K562 (cell line): Measurements from ENCODE around the gene KLHL28. TPM values are rescaled to one million over a fixed set of nuclear protein-coding genes. Genes with fewer than 3 reads are reported as not detected.

Source experiments
- ATAC-seq: fragments of 200-7000 bp; cut with Tn5 transposase; 3 replicates; pipeline ENCODE4 v1.9.1; 2020; ENCODE audit warnings: moderate library complexity
- BruUV-seq: library from RNA; stranded (reverse); fragments of 400-500 nt; replicated peaks from 2 replicates; lab custom pipeline; 2021; lab: Mats Ljungman, UMichigan
- CTCF ChIA-PET: fragments of 300-600 bp; formaldehyde crosslinking; extraction: SDS; loops from one replicate; lab custom pipeline; 2021; ENCODE audit warnings: low intra/inter-chr PET ratio; lab: Yijun Ruan, JAX
- POLR2A ChIA-PET: fragments of 300-600, 350-650 bp; sonication (Branson Sonifier 250); formaldehyde crosslinking; extraction: SDS; loops from one replicate; lab custom pipeline; 2021; ENCODE audit warnings: antibody characterized with exemption, inconsistent platforms; lab: Yijun Ruan, JAX
- DNase-seq, 4 experiments: peaks; one replicate each; pipeline versions ENCODE4 v3.0.0 to v3.0.0-alpha.2; 2011 to 2018; ENCODE audit warnings: low spot score in 3 of 4, mixed read lengths in 3 of 4; ENCODE audit errors: extremely low read depth in 1 of 4
- FAIRE-seq: peaks from 2 replicates; lab custom pipeline; 2011; peaks lifted over from hg19 to GRCh38; lab: Jason Lieb, UNC
- H2AFZ ChIP-seq: 2 replicates; pipeline ENCODE4 v1.6.0; 2011; ENCODE audit warnings: low read depth, low read length, control low read depth, inconsistent platforms
- H3K27ac ChIP-seq: fragments of 200-600 bp; 3 replicates; pipeline ENCODE4 v1.8.0; 2011; ENCODE audit warnings: low read depth, mild to moderate bottlenecking, control low read depth, inconsistent platforms, low read length, moderate library complexity, mixed read lengths; ENCODE audit errors: extremely low read depth
- H3K27me3 ChIP-seq, 2 experiments: fragments of 300-600 bp in 1 of 2; 2 replicates in 1 of 2; 3 replicates in 1 of 2; pipeline versions ENCODE4 v1.6.0 to v1.8.0; 2011; ENCODE audit warnings: inconsistent platforms in 2 of 2, low read length in 2 of 2, mild to moderate bottlenecking in 1 of 2, mixed read lengths in 1 of 2, moderate library complexity in 1 of 2; ENCODE audit not compliant: control insufficient read depth in 2 of 2, insufficient read depth in 2 of 2
- H3K36me3 ChIP-seq: fragments of 300-600 bp; 3 replicates; pipeline ENCODE4 v1.8.0; 2011; ENCODE audit warnings: mild to moderate bottlenecking, low read length, inconsistent platforms; ENCODE audit not compliant: control insufficient read depth, insufficient read depth
- H3K4me1 ChIP-seq, 2 experiments: fragments of 200-600 bp in 1 of 2; replicated peaks in 1 of 2; 2 replicates in 1 of 2; 3 replicates in 1 of 2; pipeline versions ENCODE4 v1.5.1 to v1.8.0; 2011; ENCODE audit warnings: inconsistent platforms in 2 of 2, low read length in 2 of 2, mild to moderate bottlenecking in 1 of 2, mixed read lengths in 1 of 2, moderate library complexity in 1 of 2; ENCODE audit not compliant: control insufficient read depth in 2 of 2, insufficient read depth in 2 of 2
- H3K4me2 ChIP-seq: 2 replicates; pipeline ENCODE4 v1.6.1; 2011; ENCODE audit warnings: low read length, control low read depth, inconsistent platforms, mixed read lengths; ENCODE audit not compliant: insufficient read depth
- H3K4me3 ChIP-seq: fragments of 200-600 bp; sonication (generic), shearing (Covaris generic); 2 replicates; pipeline ENCODE4 v1.5.1; 2016; ENCODE audit warnings: control low read depth, inconsistent platforms
- H3K79me2 ChIP-seq: fragments of 200-600 bp; 3 replicates; pipeline ENCODE4 v1.8.0; 2011; ENCODE audit warnings: low read length, inconsistent platforms; ENCODE audit not compliant: control insufficient read depth, insufficient read depth
- H3K9ac ChIP-seq, 2 experiments: 2 replicates each; pipeline versions ENCODE4 v1.6.0 to v1.6.1; 2011; ENCODE audit warnings: low read depth in 2 of 2, low read length in 2 of 2, control low read depth in 1 of 2, inconsistent platforms in 1 of 2, mild to moderate bottlenecking in 1 of 2, mixed read lengths in 1 of 2; ENCODE audit not compliant: insufficient read depth in 1 of 2
- H3K9me1 ChIP-seq: one replicate; pipeline ENCODE4 v1.6.0; 2011; ENCODE audit warnings: inconsistent platforms, mild to moderate bottlenecking, low read length, moderate library complexity; ENCODE audit not compliant: control insufficient read depth, insufficient read depth
- H3K9me3 ChIP-seq: replicated peaks from 2 replicates; pipeline ENCODE4 v1.5.1; 2011; ENCODE audit warnings: low read depth, low read length, inconsistent platforms; ENCODE audit not compliant: control insufficient read depth, insufficient read depth
- H4K20me1 ChIP-seq: replicated peaks from 2 replicates; pipeline ENCODE4 v1.6.1; 2011; ENCODE audit warnings: low read length, inconsistent platforms, mixed read lengths; ENCODE audit not compliant: control insufficient read depth, insufficient read depth
- MXD1 ChIP-seq: fragments of 250-450 bp; sonication (Bioruptor Pico); IDR thresholded peaks from 2 replicates; pipeline ENCODE4 v1.8.0; 2021; ENCODE audit warnings: borderline replicate concordance, mild to moderate bottlenecking, moderate library complexity; ENCODE audit not compliant: poor library complexity, severe bottlenecking
- ZBTB40 ChIP-seq, 2 experiments: fragments of 450-650 bp in 1 of 2; sonication (generic) in 1 of 2; formaldehyde crosslinking in 1 of 2; IDR thresholded peaks; 2 replicates each; pipeline versions ENCODE4 v1.7.1 to v1.9.0; 2016 to 2022; ENCODE audit warnings: inconsistent platforms in 1 of 2, mild to moderate bottlenecking in 1 of 2, missing genetic modification reagents in 1 of 2
- in situ Hi-C: fragments of 300-500 bp; cut with MboI; formaldehyde crosslinking; loops from 4 replicates; pipeline ENCODE4 v1.15.0; 2018; ENCODE audit warnings: inconsistent platforms, mixed read lengths
- intact Hi-C: fragments of 100-400 bp; cut with micrococcal nuclease; formaldehyde crosslinking; loops from 2 replicates; pipeline ENCODE4 v1.14.2; 2022
- polyA plus RNA-seq, 8 experiments: library from polyadenylated mRNA; depleted of rRNA in 4 of 8; stranded (reverse) in 5 of 8; unstranded in 3 of 8; fragments of >200 nt; fragmentation: Nextera tagmentation in 2 of 8; fragmentation: Illumina TruSeq in 1 of 8; extraction: Ambion mirVana in 2 of 8; extraction: Trizol in 1 of 8; gene quantifications; 2 replicates each; pipeline versions ENCODE4 v1.2.1 to v1.2.3, GENCODE V29; 2011 to 2014; ENCODE audit warnings: inconsistent platforms in 1 of 8, missing spikeins in 1 of 8
- total RNA-seq, 7 experiments: library from RNA; depleted of rRNA in 6 of 7; stranded (reverse); fragments of >200 nt in 6 of 7; fragmentation: Illumina TruSeq in 2 of 7; extraction: Trizol in 2 of 7; gene quantifications; 2 replicates each; pipeline versions ENCODE4 v1.2.1 to v1.2.3, GENCODE V29; 2011 to 2021; ENCODE audit warnings: low replicate concordance in 1 of 7

The KLHL28 gene
- total and polyA plus RNA-seq, 9 of the 15 experiments (the other 6 are each of a cell fraction or from before 2014, with no cell fraction given): 1.1 to 7.5 (median 4.7) TPM

DNA sequence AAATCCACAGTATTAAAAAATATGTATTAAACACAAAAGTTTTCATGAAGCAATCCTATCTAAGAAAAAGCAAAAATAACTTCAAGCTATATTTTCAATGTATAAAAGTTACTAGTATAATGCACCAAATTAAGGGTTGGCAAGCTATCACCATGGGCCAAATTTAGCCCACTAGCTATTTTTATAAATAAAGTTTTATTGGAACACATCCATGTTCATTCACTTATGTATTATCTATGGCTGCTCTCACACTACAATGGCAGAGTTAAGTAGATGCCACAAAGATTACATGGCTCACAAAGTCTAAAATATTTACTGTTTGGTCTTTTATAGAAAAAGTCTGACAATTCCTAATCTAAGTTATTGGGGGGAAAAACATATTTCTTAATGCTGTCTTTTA is 17.6 kb downstream of the KLHL28 start:
- DNase-seq (no peak), ATAC-seq (no peak), FAIRE-seq (no peak)
- Histone ChIP-seq H4K20me1 (no peaks in the 10 kb centered on the region), H3K9me3 (no peaks in the 10 kb centered on the region), H3K9ac (no peak overlapping the region), H3K4me2 (no peak overlapping the region), H2AFZ (no peak overlapping the region), H3K79me2 (no peaks in the 10 kb centered on the region; the same call in 2 of the 3 replicates), H3K4me3 (no peak overlapping the region), H3K27me3 (no peaks in the 10 kb centered on the region), H3K4me1 (no peaks in the 10 kb centered on the region), H3K27ac (no peak overlapping the region), H3K9me1 (no peaks in the 10 kb centered on the region), H3K36me3 (peaks cover 15% of the 10 kb centered on the region; the same call in 2 of the 3 replicates)
- CTCF ChIA-PET: no interaction called here
- no TSS peak for BruUV-seq
- intact Hi-C loops (no loop called here), in situ Hi-C loops (no loop called here)
- POLR2A ChIA-PET: no interaction called here
- peak; percentile 85 for TF ChIP-seq ZBTB40 (IDR thresholded peaks at IDR 0.05)
- 0 out of 2 replicates have a peak, but pooled peaks have one; percentile 18 for TF ChIP-seq ZBTB40 (CRISPR knock-in tag; IDR thresholded peaks at IDR 0.05)
- no peak for TF ChIP-seq MXD1
